Measurements from ENCODE around the gene PRCD.
A peak's percentile ranks its signal among the peaks of the same experiment; 100 is the strongest.
"Not testable (repeated sequence)": the region's sequence is repeated elsewhere in the genome, so short reads cannot be mapped to it uniquely, and the experiment has no call there.

The PRCD gene

GRCh38 chr17:76554131-76554530, 14.3 kb downstream of the PRCD start:
- FAIRE-seq: no peak

GRCh38 chr17:76556765-76557367, 17.0 kb downstream of the PRCD start:
- DNase-seq (ENCODE audit: low spot score) (peak; percentile 43), FAIRE-seq (no peak)

More at GRCh38 chr17:76554131-76554530, 14.3 kb downstream of the PRCD start:
- DNase-seq (ENCODE audit: low spot score): no peak

GRCh38 chr17:76557368-76558197, 17.7 kb downstream of the PRCD start:
- FAIRE-seq (peak; percentile 9), DNase-seq (ENCODE audit: low spot score) (peak; percentile 97)

GRCh38 chr17:76558198-76559095, 18.6 kb downstream of the PRCD start:
- DNase-seq (ENCODE audit: low spot score): no peak
- FAIRE-seq: no peak

- DNase-seq (ENCODE audit: low spot score): not testable (repeated sequence)
Measured at GRCh38 chr17:76559460-76559859, 19.6 kb downstream of the PRCD start.

GRCh38 chr17:76560036-76560876, 20.4 kb downstream of the PRCD start:
- DNase-seq (ENCODE audit: low spot score) (no peak), FAIRE-seq (no peak)

More at GRCh38 chr17:76559460-76559859, 19.6 kb downstream of the PRCD start:
- not testable (repeated sequence) for FAIRE-seq

- FAIRE-seq: no peak
- no peak for DNase-seq (ENCODE audit: low spot score)
Measured at GRCh38 chr17:76560877-76561221, 21.0 kb downstream of the PRCD start.

GRCh38 chr17:76561332-76561731, 21.5 kb downstream of the PRCD start:
- FAIRE-seq: no peak
- no peak for DNase-seq (ENCODE audit: low spot score)

GRCh38 chr17:76561799-76562268, 22.0 kb downstream of the PRCD start:
- FAIRE-seq (no peak), DNase-seq (ENCODE audit: low spot score) (no peak)

- no peak for FAIRE-seq
- DNase-seq (ENCODE audit: low spot score): no peak
Measured at GRCh38 chr17:76562734-76563148, 22.9 kb downstream of the PRCD start.

- not testable (repeated sequence) for FAIRE-seq; DNase-seq (ENCODE audit: low spot score)
Measured at GRCh38 chr17:76563359-76563758, 23.5 kb downstream of the PRCD start.

- DNase-seq (ENCODE audit: low spot score); FAIRE-seq: not testable (repeated sequence)
Measured at GRCh38 chr17:76564991-76565727, 25.3 kb downstream of the PRCD start.

GRCh38 chr17:76565728-76566612, 26.1 kb downstream of the PRCD start:
- DNase-seq (ENCODE audit: low spot score): no peak
- FAIRE-seq: no peak

- FAIRE-seq: no peak
- no peak for DNase-seq (ENCODE audit: low spot score)
Measured at GRCh38 chr17:76566613-76566943, 26.7 kb downstream of the PRCD start.

- no peak for FAIRE-seq
- no peak for DNase-seq (ENCODE audit: low spot score)
Measured at GRCh38 chr17:76566988-76567431, 27.2 kb downstream of the PRCD start.

- FAIRE-seq (no peak), DNase-seq (ENCODE audit: low spot score) (no peak)
Measured at GRCh38 chr17:76567634-76568432, 28.0 kb downstream of the PRCD start.

- FAIRE-seq: no peak
- DNase-seq (ENCODE audit: low spot score): no peak
Measured at GRCh38 chr17:76568811-76569221, 29.0 kb downstream of the PRCD start.

GRCh38 chr17:76569607-76570279, 29.9 kb downstream of the PRCD start:
- DNase-seq (ENCODE audit: low spot score) (no peak), FAIRE-seq (no peak)
